ENCODE results near the gene PFN1.

The PFN1 gene

DNA sequence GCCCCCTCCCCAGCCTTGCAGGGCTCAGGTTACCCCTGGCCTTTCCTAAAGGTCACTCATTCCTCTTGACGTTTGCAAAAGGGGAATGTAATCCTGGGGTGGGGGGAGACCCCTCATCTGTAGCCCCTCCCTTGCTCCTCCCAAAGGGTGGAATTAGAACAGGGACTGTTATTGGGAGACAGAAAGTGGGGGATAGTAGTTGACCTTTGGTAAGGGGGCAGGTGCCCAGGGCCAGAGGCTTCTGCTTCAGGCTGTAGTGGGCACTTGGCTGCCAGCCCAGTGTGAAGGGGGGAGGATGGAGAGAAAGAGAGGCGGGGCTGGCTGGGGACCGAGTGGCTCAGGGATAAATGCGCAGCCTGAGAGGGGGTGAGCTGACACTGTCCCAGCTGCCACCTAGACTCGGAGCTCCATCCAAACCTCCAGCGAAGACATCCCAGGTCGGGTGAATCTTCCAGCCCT lies 2.4 kb upstream of the PFN1 start, which contains the start of gene ENO3:
ENO3 (plus strand) TSS at position 374 of the 459 bp plus-strand sequence. CDS start 711 bp downstream, outside the sequence.
- TF ChIP-seq CTCF (IDR thresholded peaks at IDR 0.05; ENCODE audit: insufficient read depth, low read depth, low read length, missing control alignments), result no peak
- DNase-seq (ENCODE audit: low read depth), result no peak
- H3K4me3 ChIP-seq (ENCODE audit: low read length), result peak within 1 kb of the TSS; percentile 20

DNA sequence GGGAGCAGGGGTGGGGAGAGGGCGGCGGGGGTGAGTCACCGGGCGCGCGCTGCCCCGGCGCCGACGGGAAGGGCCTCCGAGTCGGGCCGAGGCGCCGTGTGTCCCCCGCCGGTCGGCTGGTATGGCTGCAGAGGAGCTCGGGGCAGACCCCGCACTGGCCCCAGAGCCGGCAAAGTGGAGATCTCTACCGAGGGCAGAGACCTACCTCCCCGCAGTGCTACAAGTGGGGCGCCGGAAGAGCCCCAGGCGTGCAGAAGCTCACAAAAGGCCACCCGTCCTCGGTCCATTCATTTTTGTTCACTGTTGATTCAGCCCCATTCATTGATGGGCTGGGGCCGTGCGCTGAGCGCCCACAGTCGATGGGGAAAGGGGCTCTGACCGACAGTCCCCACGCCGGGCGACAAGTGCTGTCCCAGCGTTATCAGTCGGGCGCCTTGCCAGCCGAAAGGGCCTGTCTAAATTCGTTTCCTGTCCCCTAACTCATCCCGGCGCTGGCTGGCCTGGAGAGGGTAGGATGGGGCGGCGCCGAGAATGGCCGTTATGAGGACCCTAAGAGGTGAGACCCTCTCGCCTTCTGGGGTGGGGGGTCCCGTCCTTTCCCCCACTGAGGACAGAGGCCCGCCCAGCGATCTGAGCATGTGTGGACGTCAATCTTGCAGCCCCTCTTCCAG lies 1.9 kb upstream of the PFN1 start:
- peak overlapping the region; percentile 20 for H3K4me3 ChIP-seq (ENCODE audit: low read length)
- TF ChIP-seq CTCF (IDR thresholded peaks at IDR 0.05; ENCODE audit: insufficient read depth, low read depth, low read length, missing control alignments), result no peak
- no peak for DNase-seq (ENCODE audit: low read depth)

DNA sequence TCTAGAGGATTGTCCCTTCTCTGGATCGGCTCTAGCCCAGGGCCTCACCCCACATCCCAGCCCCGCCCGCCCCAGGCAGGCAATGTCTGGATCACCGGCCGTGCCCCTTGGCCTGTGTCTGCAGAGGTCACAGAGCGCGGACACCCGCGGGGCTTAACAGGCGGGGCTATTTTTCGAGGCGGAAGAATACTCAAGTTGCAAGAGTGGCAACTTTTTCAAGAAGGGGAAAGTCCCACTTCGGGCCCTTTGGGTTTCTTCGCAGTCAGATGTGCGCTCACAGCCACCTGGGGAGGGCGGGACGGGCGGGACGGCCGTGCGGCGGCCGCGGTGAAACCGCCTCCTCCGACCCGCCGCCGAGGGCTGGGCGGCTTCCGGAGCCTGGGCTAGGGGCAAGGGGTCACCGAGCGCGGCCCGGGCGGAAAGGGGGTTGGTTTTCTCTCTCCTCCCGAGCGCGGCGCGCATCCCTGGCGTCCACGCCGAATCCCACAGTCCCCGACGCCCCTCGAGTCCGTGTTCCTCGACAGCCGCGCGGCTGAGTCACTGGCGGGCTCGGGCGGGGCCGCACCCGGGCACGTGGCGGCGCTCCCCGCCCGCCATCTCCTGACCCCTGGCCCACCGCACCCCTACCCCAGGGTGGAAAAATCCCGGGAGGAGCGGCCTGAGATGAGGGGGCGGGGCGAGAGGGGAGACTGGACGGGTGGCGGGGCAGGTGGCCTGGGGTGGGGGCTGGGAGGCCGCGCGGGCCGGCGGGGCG lies 1.2 kb upstream of the PFN1 start:
- no peak for TF ChIP-seq CTCF (IDR thresholded peaks at IDR 0.05; ENCODE audit: insufficient read depth, low read depth, low read length, missing control alignments)
- peak; percentile 80 for DNase-seq (ENCODE audit: low read depth)
- peak overlapping the region; percentile 60 for H3K4me3 ChIP-seq (ENCODE audit: low read length)

- no peak for TF ChIP-seq CTCF (IDR thresholded peaks at IDR 0.05; ENCODE audit: insufficient read depth, low read depth, low read length, missing control alignments)
- peak; percentile 91 for DNase-seq (ENCODE audit: low read depth)
- H3K4me3 ChIP-seq (ENCODE audit: low read length), result peak overlapping the region; percentile 60
Observed at GRCh38 chr17:4948931-4949320, 596 bp upstream of the PFN1 start.

DNA sequence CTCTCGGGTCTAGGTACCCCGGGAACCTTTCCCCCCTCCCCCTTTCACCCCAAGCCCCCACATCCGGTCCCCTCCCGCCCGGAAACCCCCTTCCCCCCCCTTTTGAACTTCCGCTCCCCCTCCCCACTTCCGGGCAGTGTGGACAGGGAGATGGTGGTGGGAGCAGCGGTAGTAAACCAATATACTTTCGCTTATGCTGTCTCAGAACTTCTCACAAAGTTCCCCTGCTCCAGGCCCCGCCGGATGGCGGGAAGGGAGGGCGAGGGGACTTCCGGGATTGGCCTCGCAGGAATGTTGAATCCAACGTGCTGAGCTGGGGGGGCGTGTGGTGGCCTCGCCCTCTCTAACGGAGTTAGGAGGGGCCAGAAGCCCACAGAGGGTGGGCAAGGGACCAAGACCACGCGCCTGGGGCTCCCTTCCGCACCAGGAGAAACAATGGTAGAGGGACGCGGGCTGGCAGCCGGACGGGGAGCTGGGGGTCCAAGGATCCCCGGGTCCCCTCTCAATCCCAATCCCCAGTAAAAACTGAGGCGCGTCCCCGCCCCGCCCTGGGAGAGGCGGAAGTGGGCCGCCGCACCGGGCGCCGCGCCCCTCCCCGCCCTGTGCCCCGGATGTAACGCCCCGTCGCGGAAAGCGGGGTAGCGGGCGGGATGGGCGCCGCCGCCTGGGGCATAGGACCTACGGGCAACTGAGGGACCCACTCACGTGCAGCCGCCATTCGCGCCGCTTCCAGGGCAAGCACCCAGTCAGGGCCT lies 742 bp downstream of the PFN1 start:
- DNase-seq (ENCODE audit: low read depth), result no peak
- H3K4me3 ChIP-seq (ENCODE audit: low read length), result peak overlapping the region; percentile 77

DNA sequence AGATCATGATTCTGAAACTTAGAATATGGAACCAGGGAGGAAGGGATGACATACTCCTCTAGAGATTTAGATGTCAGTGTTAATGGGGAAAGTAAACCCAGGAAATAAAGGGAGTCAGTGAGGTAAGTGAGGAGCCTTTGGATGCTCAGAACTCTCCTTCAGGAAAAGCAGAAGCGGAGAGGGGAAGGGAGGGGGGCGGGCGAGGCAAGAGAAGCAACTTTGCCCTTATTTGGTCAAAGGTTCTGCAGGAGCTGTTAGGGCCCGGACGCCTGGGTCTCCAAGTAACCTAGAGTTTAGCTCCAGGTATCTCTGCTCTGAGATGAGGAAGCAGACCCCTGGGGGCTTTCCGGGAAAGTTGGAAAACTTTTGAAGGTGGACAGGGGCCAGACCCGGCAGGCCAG lies 1.3 kb downstream of the PFN1 start:
- DNase-seq (ENCODE audit: low read depth), result no peak
- H3K4me3 ChIP-seq (ENCODE audit: low read length), result peak overlapping the region; percentile 77
- TF ChIP-seq CTCF (IDR thresholded peaks at IDR 0.05; ENCODE audit: insufficient read depth, low read depth, low read length, missing control alignments), result no peak

More for the DNA sequence above, 742 bp downstream of the PFN1 start:
- TF ChIP-seq CTCF (IDR thresholded peaks at IDR 0.05; ENCODE audit: insufficient read depth, low read depth, low read length, missing control alignments), result no peak
